Right ventricle myocardium superior (tissue), 1 donor: ENCODE data around the gene CHCHD1. TPM values are rescaled to one million over a fixed set of nuclear protein-coding genes. Genes with fewer than 3 reads are reported as not detected.
"Not testable (repeated sequence)": the region's sequence is repeated elsewhere in the genome, so short reads cannot be mapped to it uniquely, and the experiment has no call there.

Source experiments
- ATAC-seq: fragments of 200-7000 bp; cut with Tn5 transposase; one replicate; pipeline ENCODE4 v1.9.1; 2020; ENCODE audit warnings: mild to moderate bottlenecking; ENCODE audit not compliant: poor library complexity
- DNase-seq: peaks from one replicate; pipeline ENCODE4 v3.0.0-alpha.2; 2020
- intact Hi-C: fragments of 100-400 bp; cut with DNase I; formaldehyde crosslinking; loops from one replicate; pipeline ENCODE4 v1.11.2; 2022
- total RNA-seq: library from RNA; stranded (reverse); fragmentation: NEBNext Ultra II Directional; extraction: Animal tissue kit (Norgen Biotek cat#: 25700); gene quantifications from one replicate; pipeline ENCODE4 v1.2.1, GENCODE V29; 2021
- donor health status: DM: no; HTN: yes; CAD: no; lungs with severe emphysema.

The CHCHD1 gene
- total RNA-seq, 1 donor from 2014 or later: 28.0 TPM

- intact Hi-C loops, ATAC-seq, DNase-seq: not testable (repeated sequence)
These were observed 5.4 kb downstream of the CHCHD1 start for GRCh38 chr10:73787031-73787800.

GRCh38 chr10:73788864-73789658 is 7.2 kb downstream of the CHCHD1 start:
- no peak for ATAC-seq
- DNase-seq: peak; percentile 32
- intact Hi-C loops: no loop called here

- ATAC-seq (no peak), DNase-seq (peak; percentile 25)
- intact Hi-C loops: no loop called here
These were observed 7.8 kb downstream of the CHCHD1 start for GRCh38 chr10:73789659-73790055.

GRCh38 chr10:73790886-73791625 is 9.2 kb downstream of the CHCHD1 start:
- intact Hi-C loops: no loop called here
- no peak for DNase-seq
- no peak for ATAC-seq

GRCh38 chr10:73791871-73792400 is 10.1 kb downstream of the CHCHD1 start:
- DNase-seq (no peak), ATAC-seq (no peak)
- intact Hi-C loops: no loop called here

GRCh38 chr10:73793456-73793855 is 11.6 kb downstream of the CHCHD1 start:
- intact Hi-C loops: no loop called here
- no peak for ATAC-seq
- no peak for DNase-seq

- intact Hi-C loops, ATAC-seq, DNase-seq: not testable (repeated sequence)
These were observed 13.6 kb downstream of the CHCHD1 start for GRCh38 chr10:73795491-73795890.

GRCh38 chr10:73796035-73796434 is 14.2 kb downstream of the CHCHD1 start:
- DNase-seq, intact Hi-C loops, ATAC-seq: not testable (repeated sequence)

- no peak for DNase-seq
- no peak for ATAC-seq
- intact Hi-C loops: no loop called here
These were observed 14.9 kb downstream of the CHCHD1 start for GRCh38 chr10:73796766-73797165.

GRCh38 chr10:73797324-73798025 is 15.6 kb downstream of the CHCHD1 start:
- ATAC-seq: no peak
- DNase-seq: peak; percentile 14
- intact Hi-C loops: no loop called here

- intact Hi-C loops: no loop called here
- DNase-seq (peak; percentile 15), ATAC-seq (no peak)
These were observed 16.2 kb downstream of the CHCHD1 start for GRCh38 chr10:73798087-73798486.

GRCh38 chr10:73798927-73799560 is 17.2 kb downstream of the CHCHD1 start:
- intact Hi-C loops: no loop called here
- peak; percentile 37 for DNase-seq
- peak; percentile 8 for ATAC-seq

- DNase-seq (peak; percentile 16), ATAC-seq (no peak)
- intact Hi-C loops: no loop called here
These were observed 18.2 kb downstream of the CHCHD1 start for GRCh38 chr10:73799899-73800559.

GRCh38 chr10:73800560-73801252 is 18.9 kb downstream of the CHCHD1 start:
- ATAC-seq: no peak
- intact Hi-C loops: no loop called here
- DNase-seq: peak; percentile 38

- DNase-seq: no peak
- intact Hi-C loops: no loop called here
- ATAC-seq: no peak
These were observed 19.4 kb downstream of the CHCHD1 start for GRCh38 chr10:73801253-73801590.

GRCh38 chr10:73802276-73802991 is 20.6 kb downstream of the CHCHD1 start:
- DNase-seq: peak; percentile 15
- intact Hi-C loops: no loop called here
- no peak for ATAC-seq
